ENCODE results near the gene CCSER2.
A peak's percentile ranks its signal among the peaks of the same experiment; 100 is the strongest.
"Not testable (repeated sequence)": the region's sequence is repeated elsewhere in the genome, so short reads cannot be mapped to it uniquely, and the experiment has no call there.

CCSER2 gene

GRCh38 chr10:84401854-84402611 lies 73.6 kb downstream of the CCSER2 start:
- peak; percentile 10 for DNase-seq

- no peak for DNase-seq
Measured at GRCh38 chr10:84404783-84405182, 76.4 kb downstream of the CCSER2 start.

- DNase-seq, result no peak
Measured at GRCh38 chr10:84405662-84406061, 77.3 kb downstream of the CCSER2 start.

- no peak for DNase-seq
Measured at GRCh38 chr10:84406561-84406960, 78.2 kb downstream of the CCSER2 start.

- no peak for DNase-seq
Measured at GRCh38 chr10:84407388-84408049, 79.1 kb downstream of the CCSER2 start.

GRCh38 chr10:84412482-84412881 lies 84.1 kb downstream of the CCSER2 start:
- no peak for DNase-seq

- not testable (repeated sequence) for DNase-seq
Measured at GRCh38 chr10:84414110-84414509, 85.7 kb downstream of the CCSER2 start.

- no peak for DNase-seq
Measured at GRCh38 chr10:84415539-84416244, 87.3 kb downstream of the CCSER2 start.

GRCh38 chr10:84416245-84416555 lies 87.8 kb downstream of the CCSER2 start:
- DNase-seq, result no peak

- DNase-seq, result no peak
Measured at GRCh38 chr10:84423719-84424118, 95.3 kb downstream of the CCSER2 start.

GRCh38 chr10:84424731-84425167 lies 96.4 kb downstream of the CCSER2 start:
- no peak for DNase-seq

GRCh38 chr10:84427903-84428650 lies 99.7 kb downstream of the CCSER2 start:
- no peak for DNase-seq

GRCh38 chr10:84428711-84429110 lies 100.3 kb downstream of the CCSER2 start:
- no peak for DNase-seq

- no peak for DNase-seq
Measured at GRCh38 chr10:84429926-84430520, 101.6 kb downstream of the CCSER2 start.

GRCh38 chr10:84432891-84433290 lies 104.5 kb downstream of the CCSER2 start:
- no peak for DNase-seq

GRCh38 chr10:84440781-84441180 lies 112.4 kb downstream of the CCSER2 start:
- DNase-seq, result no peak

- DNase-seq, result no peak
Measured at GRCh38 chr10:84447701-84448400, 119.5 kb downstream of the CCSER2 start.

- not testable (repeated sequence) for DNase-seq
Measured at GRCh38 chr10:84449351-84449750, 121.0 kb downstream of the CCSER2 start.

GRCh38 chr10:84452003-84452402 lies 123.6 kb downstream of the CCSER2 start:
- DNase-seq, result no peak

- no peak for DNase-seq
Measured at GRCh38 chr10:84453303-84453702, 124.9 kb downstream of the CCSER2 start.

- no peak for DNase-seq
Measured at GRCh38 chr10:84456126-84456525, 127.7 kb downstream of the CCSER2 start.

- DNase-seq, result no peak
Measured at GRCh38 chr10:84460520-84460919, 132.1 kb downstream of the CCSER2 start.
